Stimulated activated CD4-positive, alpha-beta T cell treated with anti-CD3 and anti-CD28 coated beads, Interleukin-12 subunit alpha, Interleukin-12 subunit beta, amount 100 ng/mL, for 24 hours (primary cell): ENCODE data around the gene EHD2.
"Not testable (repeated sequence)": the region's sequence is repeated elsewhere in the genome, so short reads cannot be mapped to it uniquely, and the experiment has no call there.

Experiments
- DNase-seq, 2 experiments: peaks; one replicate each; pipeline ENCODE4 v3.0.0-alpha.2; 2020; ENCODE audit warnings: low read depth in 2 of 2

EHD2 gene

GRCh38 chr19:47691782-47692181 lies 21.4 kb upstream of the EHD2 start:
- DNase-seq = no peak

GRCh38 chr19:47693489-47693888 lies 19.7 kb upstream of the EHD2 start:
- no peak for DNase-seq

DNA sequence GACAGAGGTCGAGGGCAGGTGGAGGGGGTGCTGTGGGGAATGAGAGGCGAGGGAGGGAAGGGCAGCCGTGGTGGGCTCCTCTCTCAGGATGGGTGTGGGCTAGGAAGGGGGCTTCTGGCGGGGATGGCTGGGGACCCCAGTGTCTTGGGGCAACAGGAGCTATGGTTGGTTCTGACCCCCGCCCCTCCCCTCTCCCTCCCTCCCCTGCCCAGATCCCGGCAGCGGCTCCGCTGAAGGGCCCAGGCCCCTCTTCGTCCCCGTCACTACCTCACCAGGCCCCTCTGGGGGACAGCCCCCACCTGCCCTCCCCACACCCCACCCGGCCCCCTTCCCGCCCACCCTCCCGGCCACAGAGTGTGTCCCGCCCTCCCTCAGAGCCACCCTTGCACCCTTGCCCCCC lies 19.3 kb upstream of the EHD2 start:
- DNase-seq = no peak

- DNase-seq = no peak
These were observed 18.6 kb upstream of the EHD2 start for GRCh38 chr19:47694466-47695273.

- no peak for DNase-seq
These were observed 17.5 kb upstream of the EHD2 start for GRCh38 chr19:47695533-47696262.

DNA sequence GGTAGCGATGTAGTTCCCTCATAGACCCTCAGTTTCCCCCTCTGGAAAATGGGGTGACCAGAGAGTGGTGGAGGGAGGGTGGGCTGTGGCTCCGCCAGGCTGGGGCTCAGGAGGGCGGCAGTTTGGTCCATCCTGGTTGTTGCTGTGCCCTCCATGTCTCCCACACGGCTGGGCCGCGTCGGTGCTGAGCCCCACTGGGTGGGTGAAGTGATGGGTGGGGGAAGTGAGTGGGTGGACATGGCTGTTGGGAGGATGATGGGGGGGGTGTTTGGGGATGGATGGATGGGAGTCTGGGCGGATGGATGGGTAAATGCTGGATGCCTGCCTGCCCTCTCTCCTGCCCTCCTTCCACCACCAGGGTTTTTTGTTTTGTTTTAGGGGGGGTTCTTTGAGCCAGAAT lies 16.6 kb upstream of the EHD2 start:
- no peak for DNase-seq

GRCh38 chr19:47697863-47698609 lies 15.2 kb upstream of the EHD2 start:
- peak; percentile 39 to 41 for DNase-seq

DNA sequence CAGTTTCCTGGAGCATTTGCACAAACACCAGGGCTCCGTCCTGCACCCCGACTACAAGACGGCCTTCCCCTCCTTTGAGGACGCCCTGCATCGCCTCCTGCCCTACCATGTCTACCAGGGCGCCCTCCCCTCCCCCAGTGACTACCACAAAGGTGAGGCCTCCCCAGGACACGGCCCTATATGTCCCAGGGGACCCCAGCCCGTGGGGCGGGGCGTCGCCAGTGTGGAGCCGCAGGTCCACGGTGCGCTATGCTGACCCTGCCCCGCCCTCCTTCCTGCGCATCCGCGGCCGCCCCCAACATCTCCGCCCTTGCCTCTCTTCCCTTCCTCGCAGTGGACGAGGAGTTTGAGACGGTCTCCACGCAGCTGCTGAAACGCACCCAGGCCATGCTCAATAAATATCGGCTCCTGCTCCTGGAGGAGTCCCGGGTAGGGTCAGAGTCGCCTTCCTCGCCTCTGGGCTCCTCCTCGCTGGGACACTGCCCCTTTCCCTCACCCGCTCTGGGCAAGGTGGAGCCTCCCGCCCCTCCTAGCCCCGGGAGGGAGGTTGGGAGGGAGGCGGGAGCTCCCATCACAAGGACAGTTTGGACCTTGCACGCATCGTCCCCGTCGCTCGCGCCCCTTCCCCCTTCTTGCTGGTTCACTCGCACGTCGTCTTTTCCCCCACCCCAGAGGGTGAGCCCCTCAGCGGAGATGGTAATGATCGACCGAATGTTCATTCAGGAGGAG lies 14.4 kb upstream of the EHD2 start:
- DNase-seq = no peak

DNA sequence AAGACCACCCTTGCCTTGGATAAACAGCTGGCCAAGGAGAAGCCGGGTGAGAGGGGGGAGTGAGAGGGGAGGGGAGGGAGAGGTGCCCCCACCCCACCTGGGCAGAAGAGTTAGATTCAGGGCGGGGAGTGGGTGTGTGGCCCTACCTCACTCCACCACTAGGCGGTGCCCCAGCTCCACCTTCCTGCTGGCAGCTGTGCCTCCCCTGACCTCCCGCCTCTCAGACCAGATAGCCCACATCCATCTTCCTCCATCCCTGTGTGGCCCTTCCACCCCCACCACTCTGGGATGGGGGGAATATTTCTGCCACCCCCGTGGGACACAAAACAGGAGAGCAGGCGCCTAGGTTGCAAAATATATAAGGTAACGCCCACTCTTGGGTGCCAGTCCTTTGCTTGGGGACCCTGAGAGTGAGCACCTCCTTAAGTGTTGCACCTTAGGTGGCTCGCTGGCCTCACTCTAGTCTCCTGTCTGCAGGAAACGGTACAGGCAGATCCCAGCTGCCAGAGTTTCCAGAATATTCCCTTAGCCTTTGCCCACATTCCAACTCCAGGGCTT lies 13.8 kb upstream of the EHD2 start:
- DNase-seq = peak in 1 of 2 experiments; percentile 49

GRCh38 chr19:47700934-47701716 lies 12.1 kb upstream of the EHD2 start:
- no peak for DNase-seq

- no peak for DNase-seq
These were observed 11.3 kb upstream of the EHD2 start for GRCh38 chr19:47701717-47702552.

GRCh38 chr19:47702671-47703070 lies 10.6 kb upstream of the EHD2 start:
- no peak for DNase-seq

DNA sequence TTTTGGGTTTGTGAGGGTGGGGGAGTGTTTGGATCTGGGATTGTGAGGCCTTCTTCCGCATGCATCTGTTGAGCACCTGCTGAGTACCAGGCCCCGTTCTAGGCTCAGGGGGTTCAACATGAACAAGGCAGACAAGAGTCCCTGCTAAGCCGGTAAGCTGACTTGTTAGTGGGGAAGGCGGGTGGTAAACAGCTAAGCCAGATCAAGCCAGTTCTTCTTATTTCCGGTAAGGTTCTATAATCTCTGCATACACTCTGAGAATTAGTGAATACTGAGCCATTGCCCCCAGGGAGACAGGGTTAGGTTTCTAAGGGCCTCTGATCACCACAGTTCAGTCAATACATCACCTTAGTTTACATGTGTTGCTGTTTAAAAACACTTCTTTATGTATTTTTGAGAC lies 9.9 kb upstream of the EHD2 start:
- DNase-seq = no peak

GRCh38 chr19:47704024-47704423 lies 9.2 kb upstream of the EHD2 start:
- DNase-seq = no peak

DNA sequence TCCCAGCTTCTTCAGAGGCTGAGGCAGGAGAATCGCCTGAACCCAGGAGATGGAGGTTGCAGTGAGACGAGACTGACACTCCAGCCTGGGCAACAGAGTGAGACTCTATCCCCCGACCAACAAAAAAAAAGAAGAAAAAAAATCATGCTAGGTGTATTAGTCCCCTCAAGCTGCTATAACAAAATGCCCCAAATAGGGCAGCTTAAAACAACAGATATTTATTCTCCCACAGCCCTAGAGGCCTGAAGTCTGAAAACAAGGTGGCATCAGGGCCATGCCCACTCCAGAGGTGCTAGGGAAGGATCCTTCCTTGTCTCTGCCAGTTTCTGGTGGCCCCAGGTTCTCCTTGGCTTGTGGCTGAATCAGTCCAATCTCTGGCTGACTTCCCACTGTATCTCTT lies 8.6 kb upstream of the EHD2 start:
- DNase-seq = no peak

DNA sequence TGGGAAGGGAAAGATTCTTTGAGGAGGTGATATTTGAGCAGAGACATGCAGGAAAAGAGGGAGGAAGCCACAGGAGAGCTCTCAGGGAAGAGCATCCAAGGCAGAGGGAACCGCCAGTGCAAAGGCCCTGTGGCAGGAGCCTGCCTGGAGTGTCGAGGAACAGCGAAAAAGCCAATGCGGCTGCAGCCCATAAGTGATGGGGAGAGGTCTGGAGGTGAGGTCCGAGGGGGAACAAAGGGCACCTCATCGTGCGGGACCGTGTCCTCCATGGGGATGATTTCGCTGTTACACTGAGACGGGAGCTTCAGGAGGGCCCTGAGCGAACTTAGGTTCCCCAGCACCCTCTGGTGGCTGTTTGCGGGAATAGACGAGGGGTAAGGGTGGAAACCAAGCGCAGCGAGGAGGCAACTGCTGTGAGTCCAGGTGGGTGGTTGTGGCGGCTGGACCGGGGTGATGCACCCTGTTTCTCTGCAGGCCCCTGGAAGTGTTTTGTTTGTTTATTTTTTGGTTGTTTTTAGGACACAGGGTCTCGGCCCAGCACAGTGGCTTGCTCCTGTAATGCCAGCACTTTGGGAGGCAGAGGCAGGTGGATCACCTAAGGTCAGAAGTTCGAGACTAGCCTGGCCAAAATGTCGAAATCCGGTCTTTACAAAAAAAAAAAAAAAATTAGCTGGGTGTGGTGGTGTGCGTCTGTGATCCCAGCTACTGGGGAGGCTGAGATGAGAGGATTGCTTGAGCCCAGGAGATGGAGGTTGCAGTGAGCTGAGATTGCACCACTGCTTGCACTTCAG lies 5.9 kb upstream of the EHD2 start:
- DNase-seq = peak; percentile 46 to 79

- no peak for DNase-seq
These were observed 1.5 kb upstream of the EHD2 start for GRCh38 chr19:47711652-47712242.

DNA sequence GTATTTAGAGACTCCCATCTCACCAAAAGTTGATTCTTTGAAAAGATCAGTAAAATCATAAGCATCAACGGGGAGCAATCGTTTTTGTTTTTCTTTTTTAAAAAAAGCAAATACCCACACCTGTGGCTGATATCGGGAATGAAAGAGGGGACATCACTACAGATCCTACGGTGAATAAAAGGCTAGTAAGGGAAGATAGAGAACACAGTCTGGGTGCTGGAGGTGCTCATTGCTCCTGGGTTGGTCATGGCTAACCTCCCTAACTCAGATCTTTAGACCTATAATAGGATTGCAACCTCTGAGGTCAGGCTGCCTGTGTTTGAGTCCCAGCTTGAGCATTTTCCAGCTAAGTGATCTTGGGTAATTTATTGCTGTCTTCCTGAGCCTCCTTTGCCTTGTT lies 1.1 kb downstream of the EHD2 start:
- no peak for DNase-seq

GRCh38 chr19:47714855-47715254 lies 1.6 kb downstream of the EHD2 start:
- DNase-seq = not testable (repeated sequence)
